ENCODE measurements around the gene TRIM26.

- TF ChIP-seq CTCF (IDR thresholded peaks at IDR 0.05): no peak
- TF ChIP-seq EZH2 (IDR thresholded peaks at IDR 0.05; ENCODE audit: borderline replicate concordance, insufficient read depth, low read depth, low read length, poor library complexity, severe bottlenecking): no peak
These were observed 40.5 kb downstream of the TRIM26 start for GRCh38 chr6:30172681-30173080.

Measured in B cell (primary cell).